Fibroblast of skin of left quadriceps (primary cell): ENCODE measurements around the gene CR1.
"Not testable (repeated sequence)": the region's sequence is repeated elsewhere in the genome, so short reads cannot be mapped to it uniquely, and the experiment has no call there.

ENCODE experiments used
- DNase-seq, 2 experiments: peaks; one replicate each; pipeline ENCODE4 v3.0.0-alpha.2; 2013; ENCODE audit warnings: low read depth in 2 of 2

CR1 gene

DNA sequence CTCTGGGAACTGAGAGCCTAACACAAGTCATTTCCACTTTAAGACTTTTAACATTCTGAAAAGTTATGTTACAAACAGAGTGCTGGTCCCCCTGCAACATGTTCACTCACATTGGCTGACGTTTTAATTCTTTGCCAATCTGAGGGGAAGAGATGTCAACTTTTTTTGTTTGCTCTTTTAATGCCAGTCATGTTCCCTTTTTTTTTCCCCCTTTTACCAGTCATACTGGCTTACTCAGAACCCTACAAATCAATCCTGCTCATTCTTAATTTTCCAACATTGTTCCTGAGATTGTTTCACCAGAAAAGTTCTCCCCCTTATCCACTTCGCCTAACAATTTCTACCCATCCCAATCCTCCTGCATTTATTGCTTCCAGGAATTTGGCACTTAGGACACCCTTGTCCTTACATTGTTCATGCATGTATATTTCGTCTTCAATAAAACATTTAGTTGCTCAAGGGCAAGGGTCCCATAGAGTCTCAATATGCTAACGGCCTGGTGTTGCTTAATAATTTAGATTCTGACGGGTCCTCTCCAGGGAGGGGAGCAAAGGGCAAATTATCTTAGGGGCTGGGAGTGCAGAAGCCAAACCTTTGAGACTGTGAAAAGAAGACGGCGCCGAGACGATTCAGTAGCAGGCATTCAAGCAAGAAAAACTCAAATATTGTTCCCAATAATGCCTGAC lies 148.4 kb downstream of the CR1 start:
- no peak for DNase-seq

DNA sequence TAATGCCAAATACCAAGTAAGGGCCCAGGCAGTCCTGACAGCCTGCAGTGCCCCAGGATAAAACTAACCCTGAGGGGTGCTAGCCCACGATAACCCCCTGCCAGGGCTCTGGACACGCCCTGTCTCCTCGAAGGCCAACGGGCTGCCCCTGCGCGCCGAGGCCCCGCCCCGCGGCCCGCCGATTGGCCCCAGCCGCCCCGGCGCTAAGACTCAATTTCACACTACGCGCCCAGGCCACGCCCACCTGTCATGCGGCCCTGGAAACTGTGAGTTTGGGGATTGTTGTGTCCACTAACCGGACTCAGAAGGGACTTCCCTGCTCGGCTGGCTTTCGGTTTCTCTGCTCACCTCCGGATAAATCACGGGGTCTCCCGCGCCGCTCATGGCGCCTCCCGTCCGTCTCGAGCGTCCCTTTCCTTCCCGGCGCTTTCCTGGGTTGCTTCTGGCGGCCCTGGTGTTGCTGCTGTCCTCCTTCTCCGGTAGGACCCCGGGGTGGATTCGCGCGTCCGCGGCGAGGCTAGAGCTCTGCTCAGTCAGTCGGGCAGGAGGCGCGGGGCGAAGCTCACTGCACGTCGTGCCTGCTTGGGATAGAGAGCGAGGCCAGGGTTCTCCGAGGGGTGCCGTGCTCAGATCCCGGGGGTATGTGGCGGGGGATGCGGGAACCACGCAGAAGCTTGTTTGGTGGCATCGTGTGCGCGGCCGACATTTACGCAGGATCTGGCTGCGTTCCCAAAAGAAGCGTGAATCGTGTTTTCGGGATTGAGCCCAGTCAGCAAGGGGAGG lies 149.1 kb downstream of the CR1 start, which contains the start of gene CR1L:
Gene CR1L (plus strand): TSS at position 282 of the 783 bp plus-strand sequence. CDS start 101 bp downstream, at position 383.
- DNase-seq: peak; percentile 14 to 18

DNA sequence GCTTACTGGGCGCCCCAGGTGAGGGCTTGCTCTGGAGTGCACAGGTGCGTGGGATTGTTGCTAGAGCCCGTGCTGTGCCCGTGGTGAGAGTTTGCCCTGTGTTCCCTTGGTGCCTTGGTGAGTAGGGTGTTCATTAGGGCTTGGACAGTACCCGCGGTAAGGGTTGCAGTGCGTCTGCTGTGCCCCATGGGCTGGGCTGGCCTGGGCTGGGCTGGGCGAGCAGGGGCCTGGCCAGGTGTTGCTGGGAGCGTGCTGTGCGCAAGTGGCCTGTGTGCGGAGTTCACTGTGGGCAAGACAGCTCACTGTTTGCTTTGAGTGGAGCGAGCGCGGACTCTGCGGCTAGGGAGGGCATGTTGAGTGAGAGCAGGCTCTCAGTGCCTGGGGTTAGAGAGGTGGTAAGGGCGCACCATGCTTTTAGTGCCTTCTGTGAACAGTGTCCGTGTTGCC lies 149.7 kb downstream of the CR1 start:
- no peak for DNase-seq

DNA sequence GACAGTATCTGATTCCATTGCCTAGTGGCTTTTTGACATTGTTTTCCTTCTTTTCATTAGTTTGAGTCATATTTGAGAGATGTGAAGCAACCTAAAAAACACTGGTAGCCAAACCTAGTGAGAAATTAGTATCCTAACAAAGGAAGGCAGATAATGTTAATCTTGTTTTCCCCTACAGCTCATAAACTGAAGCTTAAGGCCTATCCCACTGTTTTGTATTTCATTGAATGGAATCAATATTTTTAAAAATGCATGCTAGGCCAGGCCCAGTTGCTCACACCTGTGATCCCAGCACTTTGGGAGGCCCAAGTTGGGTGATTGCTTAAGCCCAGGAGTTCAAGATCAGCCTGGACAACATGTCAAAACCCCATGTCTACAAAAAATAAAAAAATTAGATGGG lies 150.2 kb downstream of the CR1 start:
- no peak for DNase-seq

DNA sequence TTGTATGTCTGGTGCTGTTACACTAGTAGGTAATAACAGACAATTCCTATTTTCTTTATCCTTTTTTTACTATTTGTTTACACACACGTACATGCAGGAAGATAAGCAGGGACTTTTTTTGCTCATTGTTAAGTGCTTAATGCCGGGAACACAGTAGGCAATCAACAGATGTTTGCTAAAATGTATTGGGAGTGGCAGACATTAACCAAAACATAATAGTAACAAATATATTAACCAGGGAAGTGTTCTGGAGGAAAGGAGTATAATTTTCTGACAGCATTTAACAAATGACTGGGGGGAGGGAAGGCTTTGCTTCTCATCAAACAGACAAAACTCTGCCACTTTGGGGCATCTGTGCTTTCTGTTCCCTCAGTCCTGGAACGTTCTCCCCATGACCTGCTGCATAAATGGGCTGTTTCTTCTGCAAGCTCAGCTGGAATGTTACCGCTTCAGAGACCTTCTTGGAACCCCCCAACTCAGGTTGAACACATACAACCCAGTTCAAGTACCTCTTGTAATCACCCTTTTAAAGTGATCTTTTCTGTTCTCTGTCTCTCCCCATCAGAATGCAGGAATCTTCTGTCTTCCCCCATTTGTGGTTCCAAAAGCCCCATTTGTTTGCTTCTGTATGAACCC lies 151.1 kb downstream of the CR1 start:
- DNase-seq: no peak

DNA sequence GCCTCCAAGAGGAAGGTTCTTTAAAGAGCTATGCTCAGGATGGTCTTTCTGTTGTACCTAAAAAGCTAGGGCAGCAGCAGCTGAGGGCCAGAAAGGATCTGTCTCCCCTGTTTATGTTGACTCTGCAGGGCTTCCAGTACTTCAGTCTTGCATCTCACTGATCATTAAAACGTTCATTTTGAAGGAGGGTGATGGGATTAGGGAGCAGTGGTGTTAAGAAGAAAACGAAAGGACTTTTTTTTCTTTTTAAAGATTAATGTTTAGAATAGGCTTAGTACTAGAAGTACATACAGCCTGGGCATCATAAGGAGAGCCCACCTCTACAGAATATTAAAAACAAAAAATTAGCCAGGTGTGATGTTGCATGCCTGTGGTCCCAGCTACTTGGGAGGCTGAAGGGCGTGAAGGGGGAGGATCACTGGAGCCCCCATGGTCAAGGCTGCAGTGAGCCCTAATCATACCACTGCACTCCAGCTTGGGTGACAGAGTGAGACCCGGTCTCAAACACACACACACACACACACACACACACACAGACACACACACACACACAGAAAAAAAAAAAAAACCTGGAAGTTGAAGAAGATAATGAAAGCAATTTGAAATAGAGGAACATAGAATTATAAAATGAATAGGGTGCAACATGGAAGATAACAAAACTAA lies 151.8 kb downstream of the CR1 start:
- no peak for DNase-seq

DNA sequence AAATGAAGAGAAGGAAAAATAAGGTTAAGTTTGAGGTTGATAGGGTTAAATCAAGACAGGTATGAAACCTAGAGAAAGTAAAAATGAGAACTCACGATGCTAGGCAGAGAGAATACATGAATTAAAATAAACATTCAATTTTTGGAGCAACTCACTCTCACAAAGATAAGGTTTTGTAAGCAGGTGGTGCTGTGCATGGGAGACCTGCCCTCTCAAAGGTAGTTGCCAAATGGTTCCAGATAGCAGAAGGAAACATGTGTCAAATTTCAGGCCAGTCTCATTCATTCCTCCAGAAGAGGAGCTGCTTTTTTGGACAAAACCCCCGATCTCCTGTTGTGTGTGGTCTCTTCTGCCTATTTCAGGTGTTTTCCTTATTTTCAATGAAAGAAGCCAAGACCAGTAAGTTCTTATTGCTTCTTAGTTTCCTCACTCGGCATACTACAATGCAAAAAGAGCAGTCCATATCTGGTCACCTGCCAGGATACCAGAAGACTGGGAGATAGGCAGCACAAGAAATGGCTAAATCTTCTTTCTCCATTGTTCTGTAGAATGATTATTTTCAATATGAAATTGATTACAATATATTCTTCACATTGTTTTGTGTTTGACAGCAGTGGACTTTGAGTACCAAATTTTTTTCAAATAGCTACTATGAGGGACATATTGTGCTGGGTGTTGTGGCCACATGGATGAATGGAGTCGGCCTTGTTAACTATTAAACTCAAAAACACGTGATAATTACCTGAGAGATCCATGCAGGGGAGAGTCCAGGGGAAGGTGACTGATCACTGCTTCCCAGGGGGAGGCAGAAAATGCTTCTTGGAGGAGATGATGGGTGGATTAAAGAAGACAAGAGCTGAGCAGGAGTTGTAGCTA lies 152.6 kb downstream of the CR1 start:
- DNase-seq: no peak

DNA sequence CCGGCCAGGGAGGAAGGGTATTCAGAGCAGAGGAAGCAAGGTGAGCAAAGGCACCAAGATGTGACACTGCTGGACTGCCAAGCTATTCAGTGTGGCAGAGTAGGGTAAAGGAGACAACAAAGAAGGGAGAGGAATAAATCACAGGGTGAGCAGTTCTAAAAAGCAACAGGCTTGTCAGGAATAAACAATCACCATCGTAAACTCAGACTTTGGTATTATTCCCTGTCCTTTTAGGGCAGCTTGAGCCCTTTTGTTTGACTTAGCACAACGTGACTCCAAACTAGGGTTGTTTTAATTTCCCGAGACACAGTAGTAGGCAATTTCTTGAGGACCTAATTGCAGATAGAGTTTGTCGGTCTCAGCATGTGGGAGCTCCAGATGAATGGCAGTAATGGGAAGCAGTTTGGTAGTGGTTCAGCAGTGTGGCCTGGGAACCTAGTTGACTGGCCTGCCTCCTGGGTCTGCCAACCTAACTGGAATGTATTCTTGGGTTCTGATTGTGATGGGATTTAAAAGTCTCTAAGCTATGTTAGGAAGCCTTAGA lies 153.3 kb downstream of the CR1 start:
- no peak for DNase-seq

DNA sequence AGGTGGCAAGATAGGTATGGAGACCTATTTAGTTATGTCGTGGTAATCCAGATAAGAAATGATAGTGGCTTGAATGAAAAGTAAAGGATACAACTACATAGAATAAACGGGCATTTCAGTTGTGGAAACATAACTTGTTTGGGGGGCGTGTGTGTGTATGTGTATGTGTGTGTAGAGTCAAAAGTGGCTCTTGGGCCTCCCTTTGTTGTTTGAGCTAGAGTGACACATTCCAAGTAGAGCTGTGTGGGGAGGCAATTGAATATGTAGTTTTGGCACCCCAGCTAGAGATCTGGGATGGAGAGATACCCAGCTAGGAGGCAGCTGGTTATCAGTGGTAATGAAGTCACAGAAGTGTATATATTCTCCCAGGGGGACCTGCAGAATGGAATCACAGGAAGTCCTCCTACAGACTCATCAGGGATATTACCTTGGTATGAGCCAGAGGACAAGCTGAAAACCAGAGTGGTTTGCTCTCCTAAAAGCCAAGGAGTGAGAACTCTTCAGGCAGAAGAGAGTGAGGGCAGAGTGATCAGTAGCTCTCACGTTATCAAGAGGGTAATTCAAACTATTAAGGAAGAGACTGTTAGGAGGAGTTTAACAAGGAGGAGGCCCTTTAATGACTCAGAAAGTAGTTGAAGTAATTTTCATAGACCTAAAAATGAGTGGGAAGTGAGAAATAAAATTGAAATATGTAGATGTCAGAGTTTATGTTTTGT lies 154.1 kb downstream of the CR1 start:
- DNase-seq: no peak

DNA sequence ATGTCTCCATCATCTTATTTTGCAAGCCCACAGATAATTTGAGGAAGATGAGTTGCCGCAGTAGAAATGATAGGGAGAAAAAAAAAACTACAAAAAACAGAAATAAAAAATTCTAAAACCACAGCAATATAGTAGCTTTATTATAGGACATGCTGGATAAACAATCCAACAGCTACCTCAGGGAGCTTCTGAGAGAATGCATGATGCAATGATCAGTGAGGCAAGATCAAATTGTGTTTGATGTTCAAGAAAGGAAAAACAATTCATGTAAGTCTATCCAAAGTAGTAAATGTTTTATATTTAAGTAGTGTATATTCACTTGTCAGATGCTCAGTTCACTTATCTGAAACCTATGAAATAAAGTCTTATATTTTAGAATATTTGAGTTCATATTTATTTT lies 155.6 kb downstream of the CR1 start:
- DNase-seq: no peak

DNA sequence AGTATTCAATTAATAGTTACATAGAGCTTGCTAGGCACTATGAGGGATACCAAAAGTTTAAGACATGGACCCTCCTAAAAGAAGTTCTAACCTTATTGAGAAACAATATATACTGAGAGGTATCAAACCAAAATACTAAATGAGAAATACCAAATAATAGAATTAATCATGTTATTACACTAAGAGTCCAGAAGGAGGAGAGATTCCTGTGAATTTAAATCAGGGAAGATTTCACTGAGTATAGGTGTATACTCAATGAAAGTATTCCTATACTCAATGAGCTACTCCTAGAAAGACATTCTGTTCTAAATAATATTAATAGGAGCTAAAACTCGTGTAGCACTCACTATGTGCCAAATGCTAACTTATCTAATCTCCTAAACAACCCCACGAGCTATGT lies 158.4 kb downstream of the CR1 start:
- no peak for DNase-seq

DNA sequence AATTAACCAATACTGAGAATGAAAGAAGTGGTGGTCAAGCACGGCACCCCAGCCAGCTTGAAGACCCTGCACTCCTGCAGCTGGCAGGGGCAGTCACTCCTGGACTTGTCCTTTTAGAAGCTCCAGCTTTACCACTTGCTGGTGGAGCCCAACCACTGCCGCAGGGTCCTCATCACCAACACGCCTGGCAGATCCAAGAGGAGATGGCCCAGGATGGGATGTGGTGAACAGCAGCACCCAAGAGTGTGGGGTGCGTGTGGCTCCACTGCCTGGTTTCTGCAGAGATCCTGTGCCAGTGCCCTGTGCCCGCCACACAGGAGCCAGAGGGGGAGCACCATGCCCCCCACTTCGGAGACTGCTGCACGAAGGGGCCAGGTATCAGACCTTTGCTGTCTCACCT lies 162.5 kb downstream of the CR1 start:
- no peak for DNase-seq

DNA sequence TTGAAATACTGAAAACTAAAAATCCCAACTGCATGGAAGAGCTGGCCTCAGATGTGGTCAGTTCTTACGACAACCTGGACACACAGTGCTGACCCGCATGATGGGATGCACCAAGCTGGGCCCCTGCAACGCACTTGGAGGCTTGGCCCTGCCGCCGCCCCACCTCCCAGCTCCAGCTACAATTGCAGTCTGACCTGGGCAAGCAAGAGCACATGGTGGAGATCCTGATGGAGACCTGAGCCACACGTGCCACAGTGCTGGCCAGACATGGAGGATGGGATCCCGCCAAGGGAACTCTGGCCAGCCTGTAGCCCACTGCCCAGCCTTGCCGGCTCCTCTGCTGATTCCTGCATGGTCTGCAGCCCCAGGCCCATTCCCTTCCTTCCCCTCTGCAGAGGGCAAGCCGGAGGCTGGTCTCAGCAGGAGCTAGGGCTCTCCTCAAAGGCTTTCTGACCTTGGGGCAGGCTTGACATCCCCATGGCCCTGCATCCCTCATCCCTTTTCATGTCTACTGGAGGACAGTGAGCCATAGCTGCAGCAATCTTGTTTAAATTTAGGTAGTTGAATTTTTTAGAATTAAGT lies 163.0 kb downstream of the CR1 start:
- no peak for DNase-seq

DNA sequence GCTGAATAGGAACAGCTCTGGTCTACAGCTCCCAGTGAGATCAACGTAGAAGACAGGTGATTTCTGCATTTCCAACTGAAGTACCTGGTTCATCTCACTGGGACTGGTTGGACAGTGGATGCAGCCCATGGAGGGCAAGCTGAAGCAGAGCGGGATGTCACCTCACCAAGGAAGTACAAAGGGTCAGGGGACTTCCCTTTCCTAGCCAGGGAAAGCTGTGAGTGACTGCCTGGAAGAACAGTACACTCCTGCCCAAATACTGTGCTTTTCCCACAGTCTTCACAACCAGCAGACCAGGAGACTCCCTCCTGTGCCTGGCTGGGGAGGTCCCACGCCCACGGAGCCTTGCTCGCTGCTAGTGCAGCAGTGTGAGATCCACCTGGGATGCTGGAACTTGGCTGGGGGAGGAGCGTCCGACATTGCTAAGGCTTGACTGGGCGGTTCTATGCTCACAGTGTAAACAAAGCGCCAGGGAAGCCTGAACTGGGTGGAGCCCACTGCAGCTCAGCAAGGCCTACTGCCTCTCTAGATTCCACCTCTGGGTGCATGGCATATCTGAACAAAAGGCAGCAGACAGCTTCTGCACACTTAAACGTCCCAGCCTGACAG lies 163.7 kb downstream of the CR1 start:
- no peak for DNase-seq

DNA sequence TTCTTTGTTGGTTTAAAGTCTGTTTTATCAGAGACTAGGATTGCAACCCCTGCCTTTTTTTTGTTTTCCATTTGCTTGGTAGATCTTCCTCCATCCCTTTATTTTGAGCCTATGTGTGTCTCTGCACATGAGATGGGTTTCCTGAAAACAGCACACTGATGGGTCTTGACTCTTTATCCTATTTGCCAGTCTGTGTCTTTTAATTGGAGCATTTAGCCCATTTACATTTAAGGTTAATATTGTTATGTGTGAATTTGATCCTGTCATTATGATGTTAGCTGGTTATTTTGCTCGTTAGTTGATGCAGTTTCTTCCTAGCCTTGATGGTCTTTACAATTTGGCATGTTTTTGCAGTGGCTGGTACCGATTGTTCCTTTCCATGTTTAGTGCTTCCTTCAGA lies 165.5 kb downstream of the CR1 start:
- DNase-seq: not testable (repeated sequence)

DNA sequence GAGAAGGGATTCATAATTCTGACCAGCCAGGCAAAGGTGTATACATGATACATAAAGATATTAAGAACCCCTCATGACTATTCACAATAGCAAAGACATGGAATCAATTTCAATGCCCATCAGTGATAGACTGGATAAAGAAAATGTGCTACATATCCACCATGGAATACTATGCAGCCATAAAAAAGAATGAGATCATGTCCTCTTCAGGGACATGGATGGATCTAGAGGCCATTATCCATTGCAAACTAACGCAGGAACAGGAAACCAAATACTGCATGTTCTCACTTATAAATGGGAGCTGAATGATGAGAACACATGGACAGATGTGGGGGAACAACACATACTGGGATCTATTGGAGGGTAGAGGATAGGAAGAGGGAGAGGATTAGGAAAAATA lies 170.4 kb downstream of the CR1 start:
- DNase-seq: no peak

DNA sequence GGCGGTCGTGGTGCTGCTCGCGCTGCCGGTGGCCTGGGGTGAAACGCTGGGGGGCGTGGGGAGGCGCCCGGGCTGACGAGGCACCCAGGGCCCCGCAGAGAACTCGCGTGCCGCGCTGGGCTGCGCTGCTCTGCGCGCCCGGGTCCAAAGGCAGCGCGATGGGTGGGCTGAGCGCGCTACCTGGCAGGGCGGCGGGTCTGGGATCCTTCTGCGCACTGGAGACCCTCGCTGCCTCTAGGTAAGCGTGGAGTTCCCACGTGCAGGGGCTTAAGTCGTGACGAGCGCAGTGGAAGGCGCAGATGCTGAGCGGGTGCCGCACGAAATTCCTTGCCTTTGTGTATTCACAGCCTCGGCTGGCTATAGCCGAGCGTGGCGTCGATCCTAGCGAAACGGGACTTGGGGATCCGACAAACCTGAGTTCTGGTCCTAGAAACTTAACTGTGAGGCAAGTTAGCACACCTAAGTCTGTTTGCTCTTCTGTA lies 173.6 kb downstream of the CR1 start:
- no peak for DNase-seq

DNA sequence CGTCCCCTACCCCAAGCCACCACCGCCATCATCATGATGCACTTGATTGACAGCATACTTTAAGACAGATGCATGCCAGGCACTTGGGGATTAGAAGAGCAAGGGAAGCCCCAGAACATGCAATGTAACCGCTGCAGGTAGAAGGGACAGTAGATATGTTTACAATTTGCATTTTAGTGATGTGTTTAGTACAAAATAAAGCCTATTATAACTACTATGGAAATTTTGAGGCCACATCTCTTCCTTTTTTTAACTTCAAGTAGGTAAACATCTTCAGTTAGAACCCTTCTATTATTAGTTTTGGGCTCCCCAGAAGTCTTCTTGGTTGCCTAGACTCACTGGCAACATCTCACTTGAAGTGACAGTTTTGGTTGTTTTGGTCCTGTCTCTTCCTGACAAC lies 174.2 kb downstream of the CR1 start:
- DNase-seq: no peak

DNA sequence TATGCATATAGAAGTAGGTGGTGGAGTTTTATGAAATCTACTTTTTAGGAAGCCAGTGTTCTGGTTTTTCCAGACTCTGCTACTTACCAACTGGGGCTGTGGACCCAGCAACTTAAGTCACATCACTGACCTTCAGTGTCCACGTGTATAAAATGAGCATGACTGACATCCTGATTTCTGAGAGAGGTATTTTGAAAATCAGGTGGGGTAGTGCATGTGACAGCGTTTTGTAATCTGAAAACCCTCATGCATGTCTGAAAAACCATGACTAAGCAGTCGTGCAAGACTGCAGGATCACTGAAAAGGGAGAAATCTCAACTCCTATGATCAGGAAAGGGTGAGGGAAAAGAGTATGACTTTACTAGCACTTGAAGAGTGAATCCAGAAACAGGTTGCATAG lies 175.0 kb downstream of the CR1 start:
- DNase-seq: no peak
